GM23338 (cell line): ENCODE measurements around the gene ZNF507. TPM values are rescaled to one million over a fixed set of nuclear protein-coding genes. Genes with fewer than 3 reads are reported as not detected.

Experiments used
- ATAC-seq: fragments of 200-7000 bp; cut with Tn5 transposase; 3 replicates; pipeline ENCODE4 v1.9.1; 2020
- DNase-seq: peaks from one replicate; pipeline ENCODE4 v3.0.0-alpha.2; 2015; ENCODE audit warnings: low spot score
- H2AFZ ChIP-seq: fragments of 200-600 bp; sonication (generic); 2 replicates; pipeline ENCODE4 v1.8.0; 2016; ENCODE audit warnings: antibody characterized with exemption, mild to moderate bottlenecking, moderate library complexity
- H3F3A ChIP-seq: fragments of 200-600 bp; sonication (generic); replicated peaks from 2 replicates; pipeline ENCODE4 v1.8.0; 2017; ENCODE audit warnings: antibody characterized with exemption, mixed run types, low read depth
- H3K27ac ChIP-seq: fragments of 200-600 bp; sonication (generic); 2 replicates; pipeline ENCODE4 v1.6.1; 2016; ENCODE audit warnings: low read depth
- H3K27me3 ChIP-seq: fragments of 200-600 bp; sonication (generic); 2 replicates; pipeline ENCODE4 v1.8.0; 2016; ENCODE audit warnings: mild to moderate bottlenecking, mixed run types, moderate library complexity; ENCODE audit not compliant: insufficient read depth
- H3K36me3 ChIP-seq: fragments of 200-600 bp; sonication (generic); 2 replicates; pipeline ENCODE4 v1.8.0; 2016; ENCODE audit warnings: mild to moderate bottlenecking; ENCODE audit not compliant: insufficient read depth
- H3K4me1 ChIP-seq: fragments of 200-600 bp; sonication (generic); 2 replicates; pipeline ENCODE4 v1.8.0; 2016; ENCODE audit warnings: mild to moderate bottlenecking, moderate library complexity; ENCODE audit not compliant: insufficient read depth
- H3K4me2 ChIP-seq: fragments of 200-600 bp; sonication (generic); 2 replicates; pipeline ENCODE4 v1.7.1; 2017; ENCODE audit warnings: mixed run types
- H3K4me3 ChIP-seq: fragments of 200-600 bp; sonication (generic); 2 replicates; pipeline ENCODE4 v1.6.1; 2016; ENCODE audit warnings: mixed run types
- H3K79me2 ChIP-seq: fragments of 200-600 bp; sonication (generic); replicated peaks from 2 replicates; pipeline ENCODE4 v1.8.0; 2017; ENCODE audit warnings: mild to moderate bottlenecking; ENCODE audit not compliant: insufficient read depth
- H3K9me2 ChIP-seq: fragments of 200-600 bp; sonication (generic); 2 replicates; pipeline ENCODE4 v1.8.0; 2017; ENCODE audit not compliant: insufficient read depth
- H4K20me1 ChIP-seq: fragments of 200-600 bp; sonication (generic); replicated peaks from 2 replicates; pipeline ENCODE4 v1.8.0; 2017; ENCODE audit warnings: mild to moderate bottlenecking; ENCODE audit not compliant: insufficient read depth
- H3K27ac Mint-ChIP-seq: 2 replicates; pipeline ENCODE4 v1.8.0; 2020; ENCODE audit warnings: inconsistent platforms, mild to moderate bottlenecking, moderate library complexity, mixed read lengths
- H3K27me3 Mint-ChIP-seq: 3 replicates; pipeline ENCODE4 v1.8.0; 2022; ENCODE audit warnings: low read depth, mild to moderate bottlenecking, moderate library complexity, mixed read lengths, inconsistent platforms; ENCODE audit not compliant: insufficient read depth, poor library complexity
- H3K36me3 Mint-ChIP-seq: 3 replicates; pipeline ENCODE4 v1.8.0; 2021; ENCODE audit warnings: low read depth, mild to moderate bottlenecking, inconsistent platforms, moderate library complexity, mixed read lengths
- H3K4me1 Mint-ChIP-seq: 3 replicates; pipeline ENCODE4 v1.8.0; 2020; ENCODE audit warnings: mild to moderate bottlenecking, inconsistent platforms, mixed read lengths
- H3K4me3 Mint-ChIP-seq: 3 replicates; pipeline ENCODE4 v1.8.0; 2021; ENCODE audit warnings: moderate library complexity, mild to moderate bottlenecking, inconsistent platforms, mixed read lengths
- H3K9me3 Mint-ChIP-seq: 3 replicates; pipeline ENCODE4 v1.8.0; 2020; ENCODE audit warnings: moderate library complexity, mild to moderate bottlenecking, inconsistent platforms, mixed read lengths
- CTCF ChIP-seq, 2 experiments: fragments of 200-600 bp in 1 of 2; sonication (generic) in 1 of 2; conservative IDR thresholded peaks; 2 replicates each; pipeline versions ENCODE4 v1.5.1 to v1.6.1; 2016 to 2017; ENCODE audit warnings: antibody characterized with exemption in 2 of 2, low read depth in 2 of 2, mild to moderate bottlenecking in 2 of 2, moderate library complexity in 1 of 2
- ZNF331 ChIP-seq: fragments of 250-450 bp; sonication (Bioruptor Pico); IDR thresholded peaks from 2 replicates; pipeline ENCODE4 v1.5.0; 2020; ENCODE audit warnings: low read depth, mild to moderate bottlenecking, moderate library complexity
- ZNF462 ChIP-seq: fragments of 250-450 bp; sonication (Bioruptor Pico); IDR thresholded peaks from 2 replicates; pipeline ENCODE4 v1.5.0; 2020; ENCODE audit warnings: mild to moderate bottlenecking, moderate library complexity
- polyA plus RNA-seq: library from polyadenylated mRNA; unstranded; fragments of >200 nt; fragmentation: Nextera tagmentation; extraction: Ambion mirVana; gene quantifications from 2 replicates; pipeline ENCODE4 v1.2.1, GENCODE V29; 2016
- total RNA-seq: library from RNA; depleted of rRNA; stranded (reverse); fragments of >200 nt; shearing (Covaris generic); gene quantifications from 2 replicates; pipeline ENCODE4 v1.2.3, GENCODE V29; 2014

The ZNF507 gene
- total and polyA plus RNA-seq, 2 experiments from 2014 or later, result 10.4 to 23.4 TPM

GRCh38 chr19:32322541-32322940, 22.9 kb upstream of the ZNF507 start (continued):
- TF ChIP-seq ZNF462 (CRISPR knock-in tag), result no peak

- Histone ChIP-seq H3K27me3 (no peaks in the 10 kb centered on the region), H3K36me3 (no peaks in the 10 kb centered on the region), H2AFZ (no peak overlapping the region), H3K4me2 (no peak overlapping the region), H4K20me1 (no peaks in the 10 kb centered on the region), H3F3A (no peaks in the 10 kb centered on the region), H3K4me3 (no peak overlapping the region), H3K4me1 (no peaks in the 10 kb centered on the region), H3K9me2 (no peaks in the 10 kb centered on the region), H3K79me2 (no peaks in the 10 kb centered on the region), H3K27ac (no peak overlapping the region)
- Mint-ChIP-seq H3K27me3 (peaks cover 7% of the 10 kb centered on the region), H3K9me3 (no peaks in the 10 kb centered on the region), H3K4me1 (peaks cover 5% of the 10 kb centered on the region; the same call in 2 of the 3 replicates), H3K27ac (no peak overlapping the region), H3K4me3 (no peak overlapping the region), H3K36me3 (no peaks in the 10 kb centered on the region)
- no peak for DNase-seq
- ATAC-seq, result no peak
- no peak for TF ChIP-seq ZNF331 (CRISPR knock-in tag)
- peak; percentile 17 to 37; a peak in 2 of 4 replicates for TF ChIP-seq CTCF (conservative IDR thresholded peaks at IDR 0.05; ENCODE audit: low read depth in 2 of 2)
Observed at GRCh38 chr19:32324631-32325285, 20.7 kb upstream of the ZNF507 start.
